Liver (tissue), 9 donors: ENCODE results near the gene SLC35C1. TPM values are rescaled to one million over a fixed set of nuclear protein-coding genes. Genes with fewer than 3 reads are reported as not detected.

Experiments used
- DNase-seq: peaks from one replicate; pipeline ENCODE4 v3.0.0-alpha.2; 2017; ENCODE audit warnings: low spot score
- H3K27ac ChIP-seq, 2 donors: one replicate each; pipeline ENCODE4 v1.7.0; 2013; ENCODE audit warnings: inconsistent platforms in 2 of 2, low read length in 2 of 2, control low read depth in 1 of 2, low read depth in 1 of 2, mild to moderate bottlenecking in 1 of 2
- H3K27me3 ChIP-seq, 4 donors: one replicate each; pipeline versions ENCODE4 v1.6.1 to v1.7.0; 2013; ENCODE audit warnings: low read length in 3 of 4, inconsistent platforms in 1 of 4, mild to moderate bottlenecking in 1 of 4, moderate library complexity in 1 of 4; ENCODE audit not compliant: control insufficient read depth in 4 of 4, insufficient read depth in 4 of 4
- H3K36me3 ChIP-seq, 4 donors: one replicate each; pipeline versions ENCODE4 v1.6.1 to v1.7.0; 2013; ENCODE audit warnings: low read length in 3 of 4, mild to moderate bottlenecking in 3 of 4, low read depth in 1 of 4, moderate library complexity in 1 of 4; ENCODE audit not compliant: control insufficient read depth in 4 of 4, insufficient read depth in 3 of 4
- H3K4me1 ChIP-seq, 4 donors: one replicate each; pipeline versions ENCODE4 v1.6.1 to v1.7.0; 2013; ENCODE audit warnings: low read length in 3 of 4, mild to moderate bottlenecking in 3 of 4, moderate library complexity in 1 of 4; ENCODE audit not compliant: control insufficient read depth in 4 of 4, insufficient read depth in 4 of 4
- H3K4me3 ChIP-seq, 3 donors: one replicate each; pipeline versions ENCODE4 v1.6.1 to v1.7.0; 2013; ENCODE audit warnings: low read length in 3 of 3, control low read depth in 1 of 3, low read depth in 1 of 3, mild to moderate bottlenecking in 1 of 3
- H3K9ac ChIP-seq, 2 donors: one replicate each; pipeline ENCODE4 v1.7.0; 2013; ENCODE audit warnings: low read length in 2 of 2, mild to moderate bottlenecking in 2 of 2, moderate library complexity in 2 of 2, control low read depth in 1 of 2, low read depth in 1 of 2
- H3K9me3 ChIP-seq, 4 donors: one replicate each; pipeline versions ENCODE4 v1.6.1 to v1.7.0; 2013; ENCODE audit warnings: low read length in 3 of 4; ENCODE audit not compliant: control insufficient read depth in 4 of 4
- CTCF ChIP-seq: fragments of 150-350 bp; IDR thresholded peaks from 2 replicates; pipeline ENCODE4 v1.5.1; 2017; ENCODE audit warnings: improper control_type of control experiment, low read depth, low read length; ENCODE audit not compliant: missing input control
- EGR1 ChIP-seq, 2 donors: IDR thresholded peaks; 2 replicates each; pipeline ENCODE4 v1.6.1; 2016 to 2018; ENCODE audit warnings: antibody characterized with exemption in 2 of 2, low read depth in 2 of 2
- FOXA1 ChIP-seq: IDR thresholded peaks from 2 replicates; pipeline ENCODE4 v1.6.1; 2016; ENCODE audit warnings: antibody characterized with exemption
- FOXA2 ChIP-seq: IDR thresholded peaks from 2 replicates; pipeline ENCODE4 v1.6.1; 2016; ENCODE audit warnings: antibody characterized with exemption
- GABPA ChIP-seq, 2 donors: IDR thresholded peaks in 1 of 2; conservative IDR thresholded peaks in 1 of 2; 2 replicates each; pipeline ENCODE4 v1.6.1; 2016; ENCODE audit warnings: antibody characterized with exemption in 2 of 2, mild to moderate bottlenecking in 1 of 2, moderate library complexity in 1 of 2
- HNF4A ChIP-seq, 2 donors: conservative IDR thresholded peaks; 2 replicates each; pipeline ENCODE4 v1.6.1; 2016; ENCODE audit warnings: antibody characterized with exemption in 2 of 2, mild to moderate bottlenecking in 2 of 2
- HNF4G ChIP-seq: IDR thresholded peaks from 2 replicates; pipeline ENCODE4 v1.6.1; 2016; ENCODE audit warnings: antibody characterized with exemption
- JUND ChIP-seq, 2 donors: IDR thresholded peaks; 2 replicates each; pipeline ENCODE4 v1.6.1; 2016; ENCODE audit warnings: antibody characterized with exemption in 2 of 2
- NR2F2 ChIP-seq: IDR thresholded peaks from 2 replicates; pipeline ENCODE4 v1.6.1; 2016; ENCODE audit warnings: antibody characterized with exemption
- RXRA ChIP-seq, 2 donors: IDR thresholded peaks; 2 replicates each; pipeline ENCODE4 v1.6.1; 2017 to 2018; ENCODE audit warnings: antibody characterized with exemption in 2 of 2, mild to moderate bottlenecking in 1 of 2
- SP1 ChIP-seq: IDR thresholded peaks from 2 replicates; pipeline ENCODE4 v1.6.1; 2018; ENCODE audit warnings: antibody characterized with exemption, mild to moderate bottlenecking
- TAF1 ChIP-seq: conservative IDR thresholded peaks from 2 replicates; pipeline ENCODE4 v1.6.1; 2016; ENCODE audit warnings: antibody characterized with exemption, mild to moderate bottlenecking
- YY1 ChIP-seq: IDR thresholded peaks from 2 replicates; pipeline ENCODE4 v1.6.1; 2016; ENCODE audit warnings: antibody characterized with exemption, mild to moderate bottlenecking
- WGBS: extraction: QIAGEN DNeasy Blood & Tissue Kit; methylation state at CpG from one replicate; pipeline ENCODE4 v1.1.7; 2013; 5-methylcytosine and 5-hydroxymethylcytosine counted together
- polyA plus RNA-seq, 2 donors: library from polyadenylated mRNA; stranded (reverse) in 1 of 2; unstranded in 1 of 2; fragments of 200-250 nt in 1 of 2; fragments of >200 nt in 1 of 2; fragmentation: Nextera tagmentation in 1 of 2; extraction: Ambion mirVana in 1 of 2; gene quantifications; one replicate each; pipeline versions ENCODE4 v1.2.1 to v1.2.3, GENCODE V29; 2013 to 2015
- total RNA-seq, 2 donors: library from RNA; depleted of rRNA; stranded (reverse); fragments of >200 nt; gene quantifications; one replicate each; pipeline ENCODE4 v1.2.3, GENCODE V29; 2014
- TF ChIP-seq, protein P1 (sequence below): IDR thresholded peaks from 2 replicates; pipeline ENCODE4 v1.6.1; 2016; ENCODE audit warnings: antibody characterized with exemption, mild to moderate bottlenecking
- TF ChIP-seq, protein P2 (sequence below): IDR thresholded peaks from 2 replicates; pipeline ENCODE4 v1.6.1; 2016; ENCODE audit warnings: antibody characterized with exemption
- donor health status: healthy.
- donor health status: healthy.
- donor health status: healthy.
- donor health status: healthy.
- donor health status: healthy.

SLC35C1 gene
- total and polyA plus RNA-seq, 4 donors: 2.5 to 82.0 (median 46.1) TPM

GRCh38 chr11:45805305-45806071 lies 539 bp downstream of the SLC35C1 start:
- WGBS: 19% methylated on average over 29 of the region's 29 CpGs
- H3K27ac ChIP-seq: peak overlapping the region; percentile 37 to 97
- TF ChIP-seq CTCF (no peak), NR2F2 (no peak), YY1 (no peak), GABPA (IDR thresholded peaks at IDR 0.05 in 1 of 2, conservative IDR thresholded peaks at IDR 0.05 in 1 of 2) (no peak), TAF1 (no peak), HNF4A (conservative IDR thresholded peaks at IDR 0.05) (no peak), SP1 (no peak), JUND (IDR thresholded peaks at IDR 0.05) (no peak), RXRA (IDR thresholded peaks at IDR 0.05) (no peak), EGR1 (IDR thresholded peaks at IDR 0.05; ENCODE audit: low read depth in 2 of 2) (no peak), FOXA2 (no peak)
- TF ChIP-seq, protein P1, sequence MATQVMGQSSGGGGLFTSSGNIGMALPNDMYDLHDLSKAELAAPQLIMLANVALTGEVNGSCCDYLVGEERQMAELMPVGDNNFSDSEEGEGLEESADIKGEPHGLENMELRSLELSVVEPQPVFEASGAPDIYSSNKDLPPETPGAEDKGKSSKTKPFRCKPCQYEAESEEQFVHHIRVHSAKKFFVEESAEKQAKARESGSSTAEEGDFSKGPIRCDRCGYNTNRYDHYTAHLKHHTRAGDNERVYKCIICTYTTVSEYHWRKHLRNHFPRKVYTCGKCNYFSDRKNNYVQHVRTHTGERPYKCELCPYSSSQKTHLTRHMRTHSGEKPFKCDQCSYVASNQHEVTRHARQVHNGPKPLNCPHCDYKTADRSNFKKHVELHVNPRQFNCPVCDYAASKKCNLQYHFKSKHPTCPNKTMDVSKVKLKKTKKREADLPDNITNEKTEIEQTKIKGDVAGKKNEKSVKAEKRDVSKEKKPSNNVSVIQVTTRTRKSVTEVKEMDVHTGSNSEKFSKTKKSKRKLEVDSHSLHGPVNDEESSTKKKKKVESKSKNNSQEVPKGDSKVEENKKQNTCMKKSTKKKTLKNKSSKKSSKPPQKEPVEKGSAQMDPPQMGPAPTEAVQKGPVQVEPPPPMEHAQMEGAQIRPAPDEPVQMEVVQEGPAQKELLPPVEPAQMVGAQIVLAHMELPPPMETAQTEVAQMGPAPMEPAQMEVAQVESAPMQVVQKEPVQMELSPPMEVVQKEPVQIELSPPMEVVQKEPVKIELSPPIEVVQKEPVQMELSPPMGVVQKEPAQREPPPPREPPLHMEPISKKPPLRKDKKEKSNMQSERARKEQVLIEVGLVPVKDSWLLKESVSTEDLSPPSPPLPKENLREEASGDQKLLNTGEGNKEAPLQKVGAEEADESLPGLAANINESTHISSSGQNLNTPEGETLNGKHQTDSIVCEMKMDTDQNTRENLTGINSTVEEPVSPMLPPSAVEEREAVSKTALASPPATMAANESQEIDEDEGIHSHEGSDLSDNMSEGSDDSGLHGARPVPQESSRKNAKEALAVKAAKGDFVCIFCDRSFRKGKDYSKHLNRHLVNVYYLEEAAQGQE: no peak
- TF ChIP-seq, protein P2, sequence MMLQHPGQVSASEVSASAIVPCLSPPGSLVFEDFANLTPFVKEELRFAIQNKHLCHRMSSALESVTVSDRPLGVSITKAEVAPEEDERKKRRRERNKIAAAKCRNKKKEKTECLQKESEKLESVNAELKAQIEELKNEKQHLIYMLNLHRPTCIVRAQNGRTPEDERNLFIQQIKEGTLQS: no peak
- H3K9me3 ChIP-seq: no peaks in the 10 kb centered on the region
- no peaks in the 10 kb centered on the region for H3K27me3 ChIP-seq
- H3K4me1 ChIP-seq: peaks cover 14 to 52% (median 33%) of the 10 kb centered on the region in 4 donors
- DNase-seq: no peak
- H3K4me3 ChIP-seq: peak overlapping the region; percentile 55 to 97 (median 88)
- H3K9ac ChIP-seq: peak overlapping the region; percentile 0 to 95
- peaks cover 4 to 20% (median 8%) of the 10 kb centered on the region in 4 donors for H3K36me3 ChIP-seq

DNA sequence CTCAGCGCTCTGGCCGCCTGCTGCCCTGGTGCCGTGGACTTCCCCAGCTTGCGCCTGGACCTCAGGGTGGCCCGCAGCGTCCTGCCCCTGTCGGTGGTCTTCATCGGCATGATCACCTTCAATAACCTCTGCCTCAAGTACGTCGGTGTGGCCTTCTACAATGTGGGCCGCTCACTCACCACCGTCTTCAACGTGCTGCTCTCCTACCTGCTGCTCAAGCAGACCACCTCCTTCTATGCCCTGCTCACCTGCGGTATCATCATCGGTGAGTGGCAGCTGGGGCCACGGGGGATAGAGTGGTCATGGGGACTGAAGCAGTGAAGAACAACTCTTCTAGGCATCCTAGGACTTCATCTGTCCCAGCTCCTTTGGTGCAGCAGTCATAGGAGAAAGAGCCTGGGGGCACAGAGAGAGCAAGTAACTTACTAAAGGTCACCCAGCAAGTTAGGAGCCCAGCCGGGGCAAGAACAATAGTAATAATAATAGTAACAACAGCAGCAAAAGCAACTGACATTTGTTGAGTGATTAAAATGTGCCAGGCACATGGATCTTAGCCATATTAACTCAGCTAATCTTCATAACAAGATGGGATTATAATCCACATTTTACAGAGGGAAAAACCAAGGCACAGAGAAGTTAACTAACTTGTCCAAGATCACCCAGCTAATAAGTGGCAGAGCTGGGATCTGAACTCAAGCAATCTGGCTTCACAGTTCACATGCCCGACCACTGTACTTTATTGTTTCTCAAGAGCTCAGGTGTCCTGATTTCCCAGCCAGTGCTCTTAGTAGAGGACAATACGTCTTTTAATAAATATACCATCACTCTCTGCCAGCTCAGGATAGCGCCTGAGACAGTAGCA lies 1.4 kb downstream of the SLC35C1 start:
- Histone ChIP-seq H3K9me3 (no peaks in the 10 kb centered on the region), H3K36me3 (peaks cover 4 to 29% (median 13%) of the 10 kb centered on the region in 4 donors), H3K9ac (peak overlapping the region; percentile 8 to 95), H3K27ac (peak overlapping the region; percentile 13 to 37), H3K4me3 (peak overlapping the region; percentile 55 to 97 (median 88)), H3K4me1 (peaks cover 14 to 51% (median 31%) of the 10 kb centered on the region in 4 donors), H3K27me3 (no peaks in the 10 kb centered on the region)
- WGBS: 67% methylated on average over 20 of the region's 20 CpGs
- no peak for DNase-seq
- TF ChIP-seq FOXA1: no peak
- no peak for TF ChIP-seq YY1
- TF ChIP-seq HNF4A (conservative IDR thresholded peaks at IDR 0.05): no peak
- no peak for TF ChIP-seq HNF4G
- TF ChIP-seq, protein P2: no peak
